Stimulated activated CD4-positive, alpha-beta T cell treated with anti-CD3 and anti-CD28 coated beads, Interleukin-15, amount 100 ng/mL, for 24 hours (primary cell): ENCODE data around the gene CERS6.

ENCODE experiments used
- DNase-seq: peaks from one replicate; pipeline ENCODE4 v3.0.0-alpha.2; 2020

Gene CERS6

GRCh38 chr2:168443818-168444217 lies 12.3 kb upstream of the CERS6 start:
- no peak for DNase-seq

GRCh38 chr2:168445960-168446359 lies 10.1 kb upstream of the CERS6 start:
- DNase-seq = no peak

GRCh38 chr2:168448980-168449379 lies 7.1 kb upstream of the CERS6 start:
- no peak for DNase-seq

GRCh38 chr2:168449419-168449818 lies 6.7 kb upstream of the CERS6 start:
- DNase-seq = no peak

GRCh38 chr2:168450171-168450570 lies 5.9 kb upstream of the CERS6 start:
- DNase-seq = no peak

GRCh38 chr2:168450732-168451131 lies 5.3 kb upstream of the CERS6 start:
- DNase-seq = no peak

GRCh38 chr2:168452781-168453180 lies 3.3 kb upstream of the CERS6 start:
- DNase-seq = no peak

GRCh38 chr2:168453404-168453803 lies 2.7 kb upstream of the CERS6 start:
- no peak for DNase-seq

- DNase-seq = no peak
Observed at GRCh38 chr2:168454737-168455644, 1.1 kb upstream of the CERS6 start.

GRCh38 chr2:168456521-168457189 lies 583 bp downstream of the CERS6 start:
- DNase-seq = peak; percentile 66

- DNase-seq = peak; percentile 15
Observed at GRCh38 chr2:168457190-168457895, 1.3 kb downstream of the CERS6 start.

- no peak for DNase-seq
Observed at GRCh38 chr2:168458139-168458538, 2.1 kb downstream of the CERS6 start.

GRCh38 chr2:168459256-168459655 lies 3.2 kb downstream of the CERS6 start:
- no peak for DNase-seq

- no peak for DNase-seq
Observed at GRCh38 chr2:168460571-168460970, 4.5 kb downstream of the CERS6 start.

- no peak for DNase-seq
Observed at GRCh38 chr2:168461178-168461941, 5.3 kb downstream of the CERS6 start.

- DNase-seq = no peak
Observed at GRCh38 chr2:168461942-168462331, 5.9 kb downstream of the CERS6 start.

GRCh38 chr2:168462543-168463045 lies 6.5 kb downstream of the CERS6 start:
- DNase-seq = no peak

GRCh38 chr2:168465594-168465993 lies 9.5 kb downstream of the CERS6 start:
- DNase-seq = no peak

- no peak for DNase-seq
Observed at GRCh38 chr2:168466190-168466737, 10.2 kb downstream of the CERS6 start.

- DNase-seq = no peak
Observed at GRCh38 chr2:168466834-168467565, 10.9 kb downstream of the CERS6 start.

- DNase-seq = no peak
Observed at GRCh38 chr2:168467729-168468128, 11.7 kb downstream of the CERS6 start.

- no peak for DNase-seq
Observed at GRCh38 chr2:168468354-168468753, 12.3 kb downstream of the CERS6 start.
